K562 (cell line): Measurements from ENCODE around the gene PLIN5. TPM values are rescaled to one million over a fixed set of nuclear protein-coding genes. Genes with fewer than 3 reads are reported as not detected.

Experiments used
- ATF3 ChIP-seq, 2 experiments: fragments of 450-650 bp in 1 of 2; sonication (generic) in 1 of 2; formaldehyde crosslinking in 1 of 2; IDR thresholded peaks in 1 of 2; conservative IDR thresholded peaks in 1 of 2; 2 replicates each; pipeline versions ENCODE4 v1.6.1 to v1.8.1; 2016 to 2023; ENCODE audit warnings: mild to moderate bottlenecking in 2 of 2, moderate library complexity in 2 of 2, inconsistent platforms in 1 of 2, missing genetic modification reagents in 1 of 2
- CC2D1A ChIP-seq: fragments of 450-650 bp; IDR thresholded peaks from 2 replicates; pipeline ENCODE4 v1.6.1; 2017; ENCODE audit warnings: mild to moderate bottlenecking
- CTCF ChIP-seq, 3 experiments: IDR thresholded peaks in 2 of 3; conservative IDR thresholded peaks in 1 of 3; 2 replicates each; pipeline ENCODE4 v1.5.1; 2011 to 2012; ENCODE audit warnings: low read length in 3 of 3, mild to moderate bottlenecking in 3 of 3, control low read depth in 2 of 3, improper control_type of control experiment in 1 of 3, inconsistent platforms in 1 of 3, low read depth in 1 of 3, mixed read lengths in 1 of 3, moderate library complexity in 1 of 3; ENCODE audit not compliant: insufficient read depth in 2 of 3
- EP300 ChIP-seq: IDR thresholded peaks from 2 replicates; pipeline ENCODE4 v1.6.1; 2012; ENCODE audit warnings: low read length, improper control_type of control experiment
- ETS2 ChIP-seq: IDR thresholded peaks from 2 replicates; pipeline ENCODE4 v1.6.1; 2016; ENCODE audit warnings: borderline replicate concordance, missing genetic modification characterization, mild to moderate bottlenecking, moderate library complexity, missing compliant biosample characterization; ENCODE audit not compliant: poor library complexity, severe bottlenecking
- FOSL1 ChIP-seq: fragments of 200-800 bp; sonication (Bioruptor generic); conservative IDR thresholded peaks from 2 replicates; pipeline ENCODE4 v1.6.1; 2016; ENCODE audit warnings: missing genetic modification characterization, missing compliant biosample characterization
- HDAC6 ChIP-seq: IDR thresholded peaks from 2 replicates; pipeline ENCODE4 v1.6.1; 2012; ENCODE audit warnings: low read depth, mild to moderate bottlenecking, control low read depth, inconsistent platforms, low read length, moderate library complexity
- KLF10 ChIP-seq: fragments of 250-450 bp; sonication (Bioruptor Pico); IDR thresholded peaks from 2 replicates; pipeline ENCODE4 v1.6.1; 2021; ENCODE audit warnings: matching md5 sums
- POLR2G ChIP-seq: fragments of 200-400 bp; formaldehyde crosslinking; IDR thresholded peaks from 2 replicates; pipeline ENCODE4 v1.6.1; 2017; ENCODE audit warnings: low read depth, mild to moderate bottlenecking, antibody characterized with exemption, low read length, moderate library complexity
- ZNF668 ChIP-seq: fragments of 250-450 bp; sonication (Bioruptor Pico); IDR thresholded peaks from 2 replicates; pipeline ENCODE4 v1.8.0; 2022; ENCODE audit warnings: mild to moderate bottlenecking, inconsistent platforms
- ZNF785 ChIP-seq: fragments of 250-450 bp; sonication (Bioruptor Pico); IDR thresholded peaks from 2 replicates; pipeline ENCODE4 v1.4.0; 2020; ENCODE audit warnings: mild to moderate bottlenecking
- polyA plus RNA-seq, 8 experiments: library from polyadenylated mRNA; depleted of rRNA in 4 of 8; stranded (reverse) in 5 of 8; unstranded in 3 of 8; fragments of >200 nt; fragmentation: Nextera tagmentation in 2 of 8; fragmentation: Illumina TruSeq in 1 of 8; extraction: Ambion mirVana in 2 of 8; extraction: Trizol in 1 of 8; gene quantifications; 2 replicates each; pipeline versions ENCODE4 v1.2.1 to v1.2.3, GENCODE V29; 2011 to 2014; ENCODE audit warnings: inconsistent platforms in 1 of 8, missing spikeins in 1 of 8
- total RNA-seq, 7 experiments: library from RNA; depleted of rRNA in 6 of 7; stranded (reverse); fragments of >200 nt in 6 of 7; fragmentation: Illumina TruSeq in 2 of 7; extraction: Trizol in 2 of 7; gene quantifications; 2 replicates each; pipeline versions ENCODE4 v1.2.1 to v1.2.3, GENCODE V29; 2011 to 2021; ENCODE audit warnings: low replicate concordance in 1 of 7
- TF ChIP-seq, protein P1 (sequence below), 2 experiments: fragments of 450-650 bp in 1 of 2; sonication (generic) in 1 of 2; formaldehyde crosslinking in 1 of 2; IDR thresholded peaks; 2 replicates each; pipeline versions ENCODE4 v1.7.1 to v1.9.0; 2016 to 2022; ENCODE audit warnings: inconsistent platforms in 1 of 2, mild to moderate bottlenecking in 1 of 2, missing genetic modification reagents in 1 of 2
- TF ChIP-seq, protein P2 (sequence below): sonication (generic); formaldehyde crosslinking; IDR thresholded peaks from 2 replicates; pipeline ENCODE4 v1.8.1; 2022; ENCODE audit warnings: missing genetic modification reagents

PLIN5 gene
- total and polyA plus RNA-seq, 9 of the 15 experiments (the other 6 are each of a cell fraction or from before 2014, with no cell fraction given) = 0.04 to 1.3 (median 0.50) TPM

GRCh38 chr19:4506449-4507149 is 28.4 kb downstream of the PLIN5 start (continued):
- TF ChIP-seq, protein P1, sequence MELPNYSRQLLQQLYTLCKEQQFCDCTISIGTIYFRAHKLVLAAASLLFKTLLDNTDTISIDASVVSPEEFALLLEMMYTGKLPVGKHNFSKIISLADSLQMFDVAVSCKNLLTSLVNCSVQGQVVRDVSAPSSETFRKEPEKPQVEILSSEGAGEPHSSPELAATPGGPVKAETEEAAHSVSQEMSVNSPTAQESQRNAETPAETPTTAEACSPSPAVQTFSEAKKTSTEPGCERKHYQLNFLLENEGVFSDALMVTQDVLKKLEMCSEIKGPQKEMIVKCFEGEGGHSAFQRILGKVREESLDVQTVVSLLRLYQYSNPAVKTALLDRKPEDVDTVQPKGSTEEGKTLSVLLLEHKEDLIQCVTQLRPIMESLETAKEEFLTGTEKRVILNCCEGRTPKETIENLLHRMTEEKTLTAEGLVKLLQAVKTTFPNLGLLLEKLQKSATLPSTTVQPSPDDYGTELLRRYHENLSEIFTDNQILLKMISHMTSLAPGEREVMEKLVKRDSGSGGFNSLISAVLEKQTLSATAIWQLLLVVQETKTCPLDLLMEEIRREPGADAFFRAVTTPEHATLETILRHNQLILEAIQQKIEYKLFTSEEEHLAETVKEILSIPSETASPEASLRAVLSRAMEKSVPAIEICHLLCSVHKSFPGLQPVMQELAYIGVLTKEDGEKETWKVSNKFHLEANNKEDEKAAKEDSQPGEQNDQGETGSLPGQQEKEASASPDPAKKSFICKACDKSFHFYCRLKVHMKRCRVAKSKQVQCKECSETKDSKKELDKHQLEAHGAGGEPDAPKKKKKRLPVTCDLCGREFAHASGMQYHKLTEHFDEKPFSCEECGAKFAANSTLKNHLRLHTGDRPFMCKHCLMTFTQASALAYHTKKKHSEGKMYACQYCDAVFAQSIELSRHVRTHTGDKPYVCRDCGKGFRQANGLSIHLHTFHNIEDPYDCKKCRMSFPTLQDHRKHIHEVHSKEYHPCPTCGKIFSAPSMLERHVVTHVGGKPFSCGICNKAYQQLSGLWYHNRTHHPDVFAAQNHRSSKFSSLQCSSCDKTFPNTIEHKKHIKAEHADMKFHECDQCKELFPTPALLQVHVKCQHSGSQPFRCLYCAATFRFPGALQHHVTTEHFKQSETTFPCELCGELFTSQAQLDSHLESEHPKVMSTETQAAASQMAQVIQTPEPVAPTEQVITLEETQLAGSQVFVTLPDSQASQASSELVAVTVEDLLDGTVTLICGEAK (IDR thresholded peaks at IDR 0.05) = no peak
- TF ChIP-seq, protein P1 (CRISPR knock-in tag; IDR thresholded peaks at IDR 0.05) = no peak
- TF ChIP-seq, protein P2, sequence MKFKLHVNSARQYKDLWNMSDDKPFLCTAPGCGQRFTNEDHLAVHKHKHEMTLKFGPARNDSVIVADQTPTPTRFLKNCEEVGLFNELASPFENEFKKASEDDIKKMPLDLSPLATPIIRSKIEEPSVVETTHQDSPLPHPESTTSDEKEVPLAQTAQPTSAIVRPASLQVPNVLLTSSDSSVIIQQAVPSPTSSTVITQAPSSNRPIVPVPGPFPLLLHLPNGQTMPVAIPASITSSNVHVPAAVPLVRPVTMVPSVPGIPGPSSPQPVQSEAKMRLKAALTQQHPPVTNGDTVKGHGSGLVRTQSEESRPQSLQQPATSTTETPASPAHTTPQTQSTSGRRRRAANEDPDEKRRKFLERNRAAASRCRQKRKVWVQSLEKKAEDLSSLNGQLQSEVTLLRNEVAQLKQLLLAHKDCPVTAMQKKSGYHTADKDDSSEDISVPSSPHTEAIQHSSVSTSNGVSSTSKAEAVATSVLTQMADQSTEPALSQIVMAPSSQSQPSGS (CRISPR knock-in tag) = no peak
- TF ChIP-seq ZNF785 (no peak), CTCF (IDR thresholded peaks at IDR 0.05 in 2 of 3, conservative IDR thresholded peaks at IDR 0.05 in 1 of 3; ENCODE audit: insufficient read depth in 2 of 3, low read depth in 1 of 3, low read length in 3 of 3) (peak; percentile 41 to 94 (median 43); a peak in 4 of 6 replicates), EP300 (no peak), ETS2 (no peak), ZNF668 (no peak), CC2D1A (no peak), KLF10 (CRISPR knock-in tag) (no peak), ATF3 (IDR thresholded peaks at IDR 0.05) (peak; percentile 47; the same call in 1 of the 2 replicates), ATF3 (CRISPR knock-in tag; conservative IDR thresholded peaks at IDR 0.05) (no peak), HDAC6 (no peak), POLR2G (peak; percentile 45; the same call in 1 of the 2 replicates), FOSL1 (tag) (peak; percentile 58)
